Thyroid gland (tissue), 4 donors: Measurements from ENCODE around the gene C19orf25. TPM values are rescaled to one million over a fixed set of nuclear protein-coding genes. Genes with fewer than 3 reads are reported as not detected.

ENCODE experiments used
- DNase-seq, 2 donors: peaks; one replicate each; pipeline ENCODE4 v3.0.0-alpha.2; 2019
- H3K27ac ChIP-seq, 3 donors: fragments of 200-600 bp; sonication (generic); 1 replicate in 2 of 3; 2 replicates in 1 of 3; pipeline ENCODE4 v1.5.1; 2016 to 2019; ENCODE audit warnings: mild to moderate bottlenecking in 1 of 3, moderate library complexity in 1 of 3
- H3K27me3 ChIP-seq: fragments of 200-600 bp; sonication (generic); one replicate; pipeline ENCODE4 v1.5.1; 2019
- H3K36me3 ChIP-seq, 2 donors: fragments of 200-600 bp; sonication (generic); one replicate each; pipeline ENCODE4 v1.5.1; 2016 to 2019
- H3K4me1 ChIP-seq, 2 donors: fragments of 200-600 bp; sonication (generic); one replicate each; pipeline ENCODE4 v1.5.1; 2017 to 2019
- H3K4me3 ChIP-seq, 3 donors: fragments of 200-600 bp; sonication (generic); replicated peaks in 1 of 3; 1 replicate in 2 of 3; 2 replicates in 1 of 3; pipeline ENCODE4 v1.5.1; 2016; ENCODE audit warnings: mild to moderate bottlenecking in 1 of 3
- H3K9me3 ChIP-seq: fragments of 200-600 bp; sonication (generic); one replicate; pipeline ENCODE4 v1.5.1; 2017
- POLR2A ChIP-seq, 2 donors: fragments of 450-650 bp; IDR thresholded peaks; one replicate each; pipeline ENCODE4 v1.6.1; 2017; ENCODE audit warnings: antibody characterized with exemption in 2 of 2, mild to moderate bottlenecking in 2 of 2, moderate library complexity in 1 of 2
- WGBS, 2 donors: methylation state at CpG; one replicate each; pipeline ENCODE4 v1.1.5; 2017; 5-methylcytosine and 5-hydroxymethylcytosine counted together
- intact Hi-C: fragments of 100-400 bp; cut with DNase I; formaldehyde crosslinking; loops from one replicate; pipeline ENCODE4 v1.15.1; 2023
- total RNA-seq, 4 donors: library from RNA; depleted of rRNA; stranded (reverse); fragments of >200 nt; gene quantifications; one replicate each; pipeline ENCODE4 v1.2.3, GENCODE V29; 2016
- TF ChIP-seq, protein P1 (sequence below), 6 experiments: fragments of 200-600 bp in 3 of 6; fragments of 450-650 bp in 3 of 6; sonication (generic) in 3 of 6; IDR thresholded peaks; one replicate each; pipeline ENCODE4 v1.5.1; 2016 to 2019; ENCODE audit warnings: antibody characterized with exemption in 6 of 6, mild to moderate bottlenecking in 2 of 6, inconsistent platforms in 1 of 6, moderate library complexity in 1 of 6

The C19orf25 gene
- 10 to 100 TPM; 47.0 to 64.9 (median 56.5) TPM for total RNA-seq

DNA sequence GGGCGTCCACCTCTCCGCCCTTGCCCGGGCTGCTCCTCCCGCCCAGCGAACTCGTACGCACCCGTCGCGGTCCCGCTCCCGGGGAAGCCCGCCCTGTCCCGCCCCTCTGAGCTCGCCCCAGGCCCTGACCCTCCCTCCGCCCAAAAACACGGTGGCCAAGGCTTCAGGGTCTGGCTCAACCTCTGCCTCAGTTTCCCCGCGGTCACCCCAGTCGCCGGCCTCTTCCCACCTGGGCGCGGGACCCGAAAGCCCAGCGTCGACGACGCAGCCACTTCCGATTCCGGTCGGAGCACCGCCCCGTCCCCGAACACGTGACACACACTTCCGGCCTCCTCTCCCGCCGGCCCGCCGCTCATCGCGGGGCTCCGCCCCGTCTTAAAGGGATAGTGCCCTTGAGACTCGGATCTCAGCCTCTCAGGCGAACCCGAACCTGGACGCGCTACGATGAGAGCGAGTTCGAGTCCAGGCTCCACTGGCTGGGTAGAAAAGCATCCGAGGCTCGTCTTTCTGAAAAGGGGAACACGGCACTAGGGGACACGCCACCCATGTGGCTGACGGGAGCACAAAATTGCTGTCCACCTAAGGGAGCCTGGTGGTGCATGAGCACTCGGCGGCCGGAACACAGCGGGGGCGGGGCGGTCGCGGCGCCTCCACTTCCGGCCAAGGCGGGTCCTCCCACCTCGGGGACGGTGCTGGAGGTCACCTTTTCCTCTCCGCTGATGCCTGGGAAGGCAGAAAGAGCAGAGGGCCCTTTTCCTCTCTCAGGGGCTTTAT, at the start of gene C19orf25:
TSS of gene C19orf25 (minus strand) at position 282 of the 774 bp plus-strand sequence. CDS start 312 bp downstream, outside the sequence.
- WGBS, 2 donors: 0 to 1% methylated on average over 22 to 34 of the region's 71 CpGs
- intact Hi-C loops: no loop called here
- TF ChIP-seq, protein P1, sequence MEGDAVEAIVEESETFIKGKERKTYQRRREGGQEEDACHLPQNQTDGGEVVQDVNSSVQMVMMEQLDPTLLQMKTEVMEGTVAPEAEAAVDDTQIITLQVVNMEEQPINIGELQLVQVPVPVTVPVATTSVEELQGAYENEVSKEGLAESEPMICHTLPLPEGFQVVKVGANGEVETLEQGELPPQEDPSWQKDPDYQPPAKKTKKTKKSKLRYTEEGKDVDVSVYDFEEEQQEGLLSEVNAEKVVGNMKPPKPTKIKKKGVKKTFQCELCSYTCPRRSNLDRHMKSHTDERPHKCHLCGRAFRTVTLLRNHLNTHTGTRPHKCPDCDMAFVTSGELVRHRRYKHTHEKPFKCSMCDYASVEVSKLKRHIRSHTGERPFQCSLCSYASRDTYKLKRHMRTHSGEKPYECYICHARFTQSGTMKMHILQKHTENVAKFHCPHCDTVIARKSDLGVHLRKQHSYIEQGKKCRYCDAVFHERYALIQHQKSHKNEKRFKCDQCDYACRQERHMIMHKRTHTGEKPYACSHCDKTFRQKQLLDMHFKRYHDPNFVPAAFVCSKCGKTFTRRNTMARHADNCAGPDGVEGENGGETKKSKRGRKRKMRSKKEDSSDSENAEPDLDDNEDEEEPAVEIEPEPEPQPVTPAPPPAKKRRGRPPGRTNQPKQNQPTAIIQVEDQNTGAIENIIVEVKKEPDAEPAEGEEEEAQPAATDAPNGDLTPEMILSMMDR (IDR thresholded peaks at IDR 0.05): no peak
- peak in 1 of 2 donors; percentile 71 for TF ChIP-seq POLR2A (IDR thresholded peaks at IDR 0.05)
- H3K4me1 ChIP-seq: peaks cover 8 to 9% of the 10 kb centered on the region in 2 donors
- H3K36me3 ChIP-seq: no peaks in the 10 kb centered on the region
- no peaks in the 10 kb centered on the region for H3K9me3 ChIP-seq
- peak; percentile 92 to 94 for DNase-seq
- H3K27ac ChIP-seq: peak within 1 kb of the TSS in 2 of 3 donors; percentile 33 to 46
- H3K27me3 ChIP-seq: no peaks in the 10 kb centered on the region
- peak within 1 kb of the TSS; percentile 31 to 100 (median 75) for H3K4me3 ChIP-seq

DNA sequence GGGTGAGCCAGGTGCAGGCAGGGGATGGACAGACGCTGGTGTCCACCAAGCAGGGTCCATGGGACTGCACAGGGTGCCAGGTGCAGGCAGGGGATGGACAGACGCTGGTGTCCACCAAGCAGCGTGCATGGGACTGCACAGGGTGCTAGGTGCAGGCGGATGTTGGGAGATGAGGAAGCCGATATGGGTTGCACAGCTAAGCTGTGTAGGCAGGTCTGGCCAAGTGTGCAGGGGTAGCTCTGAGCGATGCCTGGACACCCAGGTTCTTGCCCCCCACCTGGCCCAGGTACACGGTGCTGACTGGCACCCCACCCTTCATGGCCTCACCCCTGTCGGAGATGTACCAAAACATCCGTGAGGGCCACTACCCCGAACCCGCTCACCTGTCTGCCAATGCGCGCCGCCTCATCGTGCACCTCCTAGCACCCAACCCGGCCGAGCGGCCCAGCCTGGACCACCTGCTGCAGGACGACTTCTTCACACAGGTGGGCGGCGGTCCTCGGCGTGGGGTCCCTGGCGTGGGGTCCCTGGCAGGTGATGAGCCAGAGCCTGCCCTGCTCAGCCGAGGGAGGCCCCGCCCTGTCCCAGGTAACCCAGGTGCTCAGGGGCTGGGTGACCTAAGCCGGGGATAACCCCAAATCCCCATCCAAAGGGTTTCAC, 48.8 kb upstream of the C19orf25 start:
- TF ChIP-seq, protein P1 (IDR thresholded peaks at IDR 0.05): no peak
- no peak for TF ChIP-seq POLR2A (IDR thresholded peaks at IDR 0.05)
- intact Hi-C loops: loop anchor here (10.0 kb wide), 1 partner anchor 243 kb away; the partner anchor contains the start of gene EFNA2
- Histone ChIP-seq H3K27ac (no peak overlapping the region), H3K9me3 (no peaks in the 10 kb centered on the region), H3K36me3 (no peaks in the 10 kb centered on the region), H3K4me1 (peaks cover 0 to 7% of the 10 kb centered on the region in 2 donors), H3K4me3 (no peak overlapping the region), H3K27me3 (peaks cover 7% of the 10 kb centered on the region)
- WGBS, 2 donors: 75 to 81% methylated on average over 16 to 25 of the region's 27 CpGs
- no peak for DNase-seq

DNA sequence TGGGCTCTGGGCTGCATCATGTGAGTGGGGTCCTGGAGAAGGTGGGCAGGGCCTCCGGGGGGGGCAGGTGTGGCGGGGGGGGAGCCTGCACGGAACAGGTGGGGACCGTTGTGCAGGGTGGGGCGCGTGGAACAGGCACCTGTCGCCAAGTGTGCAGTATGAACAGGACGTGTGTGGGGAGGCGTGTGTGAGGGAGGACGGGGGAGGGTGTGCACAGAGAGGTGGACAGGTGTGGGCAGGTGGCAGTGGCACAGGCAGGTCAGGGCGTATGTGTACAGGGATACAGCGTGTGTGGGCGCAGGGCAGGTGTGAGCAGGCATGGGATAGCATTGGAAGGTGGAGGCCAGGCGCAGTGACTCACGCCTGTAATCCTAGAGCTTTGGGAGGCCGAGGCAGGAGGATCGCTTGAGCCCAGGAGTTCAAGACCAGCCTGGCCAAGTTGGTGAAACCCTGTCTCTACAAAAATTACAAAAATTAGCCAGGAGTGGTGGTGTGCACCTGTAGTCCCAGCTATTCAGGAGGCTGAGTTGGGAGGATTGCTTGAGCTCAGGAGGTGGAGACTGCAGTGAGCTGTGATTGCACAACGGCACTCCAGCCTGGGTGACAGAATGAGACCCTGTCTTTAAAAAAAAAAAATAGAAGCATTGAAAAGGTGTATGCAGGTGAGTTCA, 48.1 kb upstream of the C19orf25 start:
- Histone ChIP-seq H3K27me3 (peaks cover 7% of the 10 kb centered on the region), H3K36me3 (no peaks in the 10 kb centered on the region), H3K4me3 (no peak overlapping the region), H3K9me3 (no peaks in the 10 kb centered on the region), H3K27ac (no peak overlapping the region), H3K4me1 (peaks cover 0 to 7% of the 10 kb centered on the region in 2 donors)
- TF ChIP-seq, protein P1 (IDR thresholded peaks at IDR 0.05): no peak
- intact Hi-C loops: loop anchor here (10.0 kb wide), 1 partner anchor 242 kb away; the partner anchor contains the start of gene EFNA2
- WGBS, 2 donors: 79 to 80% methylated on average over 18 of the region's 18 CpGs
- no peak for DNase-seq

DNA sequence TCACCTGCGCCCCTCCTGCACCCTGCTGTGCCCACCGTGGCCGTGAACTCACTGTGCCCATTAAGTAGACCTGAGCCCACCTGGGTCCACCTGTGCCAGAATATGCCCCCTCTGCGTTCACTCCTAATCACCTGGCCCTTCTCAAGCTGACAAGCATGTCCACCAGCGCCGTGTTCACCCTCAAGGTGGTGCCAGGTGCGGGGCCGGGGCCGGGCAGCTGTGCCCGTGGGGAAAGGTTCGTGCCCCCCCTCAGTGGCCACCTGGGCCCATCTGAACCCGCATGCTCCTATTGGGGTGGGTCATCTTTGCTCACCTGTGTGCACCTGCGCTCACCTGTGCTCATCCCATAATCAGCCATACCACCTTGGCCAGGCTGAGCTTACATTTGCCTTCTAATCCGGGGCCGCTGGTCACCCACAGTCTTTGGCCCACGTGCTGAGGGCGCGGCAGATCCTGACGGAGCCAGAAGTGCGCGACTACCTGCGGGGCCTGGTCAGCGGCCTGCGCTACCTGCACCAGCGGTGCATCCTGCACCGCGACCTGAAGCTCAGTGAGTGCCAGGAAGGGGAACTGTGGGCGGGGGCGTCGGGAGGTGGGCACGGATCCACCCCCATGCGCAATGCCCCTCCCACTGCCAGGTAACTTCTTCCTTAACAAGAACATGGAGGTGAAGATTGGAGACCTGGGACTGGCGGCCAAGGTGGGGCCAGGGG, 47.2 kb upstream of the C19orf25 start:
- H3K27ac ChIP-seq: no peak overlapping the region
- peaks cover 0 to 7% of the 10 kb centered on the region in 2 donors for H3K4me1 ChIP-seq
- H3K4me3 ChIP-seq: no peak overlapping the region
- no peaks in the 10 kb centered on the region for H3K36me3 ChIP-seq
- H3K27me3 ChIP-seq: peaks cover 7% of the 10 kb centered on the region
- TF ChIP-seq, protein P1 (IDR thresholded peaks at IDR 0.05): no peak
- H3K9me3 ChIP-seq: no peaks in the 10 kb centered on the region
- intact Hi-C loops: loop anchor here (10.0 kb wide), 1 partner anchor 241 kb away; the partner anchor contains the start of gene EFNA2
- DNase-seq: no peak
- 89 to 92% methylated on average over 13 to 16 of the region's 33 CpGs for WGBS, 2 donors
